Progenitor cell of endocrine pancreas (in vitro differentiated cells): ENCODE measurements around the gene ZFPL1. TPM values are rescaled to one million over a fixed set of nuclear protein-coding genes. Genes with fewer than 3 reads are reported as not detected.

ENCODE experiments used
- DNase-seq: peaks from one replicate; pipeline ENCODE4 v3.0.0; 2021; ENCODE audit warnings: low spot score; ENCODE audit not compliant: unreplicated experiment
- H3K27ac Mint-ChIP-seq: 2 replicates; pipeline ENCODE4 v1.8.0; 2021; ENCODE audit warnings: mild to moderate bottlenecking, moderate library complexity, mixed read lengths
- H3K27me3 Mint-ChIP-seq: 2 replicates; pipeline ENCODE4 v1.8.0; 2021; ENCODE audit warnings: mixed read lengths
- H3K36me3 Mint-ChIP-seq: 2 replicates; pipeline ENCODE4 v1.8.0; 2022; ENCODE audit warnings: mixed read lengths; ENCODE audit not compliant: insufficient read depth
- H3K4me1 Mint-ChIP-seq: 2 replicates; pipeline ENCODE4 v1.8.0; 2021; ENCODE audit warnings: low read depth, mixed read lengths
- H3K4me3 Mint-ChIP-seq: 2 replicates; pipeline ENCODE4 v1.8.0; 2021; ENCODE audit warnings: low read depth, mild to moderate bottlenecking, moderate library complexity, mixed read lengths
- H3K9me3 Mint-ChIP-seq: 2 replicates; pipeline ENCODE4 v1.8.0; 2021; ENCODE audit warnings: low read depth, mixed read lengths
- CTCF ChIP-seq: fragments of 200-600 bp; sonication (generic); IDR thresholded peaks from one replicate; pipeline ENCODE4 v1.5.0; 2021; ENCODE audit warnings: antibody characterized with exemption, mild to moderate bottlenecking; ENCODE audit not compliant: unreplicated experiment
- total RNA-seq: library from RNA; stranded (reverse); gene quantifications from 2 replicates; pipeline ENCODE4 v1.2.1, GENCODE V29; 2021

Gene ZFPL1
- total RNA-seq, 1 donor from 2014 or later: 43.3 TPM

- no peaks in the 10 kb centered on the region for H3K9me3 Mint-ChIP-seq
- no peak overlapping the region for H3K27ac Mint-ChIP-seq
- TF ChIP-seq CTCF: no peak
- no peaks in the 10 kb centered on the region for H3K27me3 Mint-ChIP-seq
- peaks cover 14% of the 10 kb centered on the region for H3K4me1 Mint-ChIP-seq
- peaks cover 16% of the 10 kb centered on the region for H3K36me3 Mint-ChIP-seq
- no peak for DNase-seq
- H3K4me3 Mint-ChIP-seq: peak overlapping the region; percentile 42
These were observed 35.6 kb downstream of the ZFPL1 start for GRCh38 chr11:65119670-65119995.

GRCh38 chr11:65120831-65121230 is 36.8 kb downstream of the ZFPL1 start:
- no peaks in the 10 kb centered on the region for H3K27me3 Mint-ChIP-seq
- H3K27ac Mint-ChIP-seq: peak overlapping the region; percentile 98
- TF ChIP-seq CTCF: no peak
- H3K4me3 Mint-ChIP-seq: peak overlapping the region; percentile 100
- DNase-seq: no peak
- peaks cover 16% of the 10 kb centered on the region for H3K36me3 Mint-ChIP-seq
- no peaks in the 10 kb centered on the region for H3K9me3 Mint-ChIP-seq
- H3K4me1 Mint-ChIP-seq: peaks cover 14% of the 10 kb centered on the region

GRCh38 chr11:65121447-65121864 is 37.4 kb downstream of the ZFPL1 start:
- Mint-ChIP-seq H3K27me3 (no peaks in the 10 kb centered on the region), H3K36me3 (peaks cover 16% of the 10 kb centered on the region), H3K4me1 (peaks cover 14% of the 10 kb centered on the region), H3K9me3 (no peaks in the 10 kb centered on the region), H3K4me3 (peak overlapping the region; percentile 100), H3K27ac (peak overlapping the region; percentile 98)
- no peak for DNase-seq
- no peak for TF ChIP-seq CTCF

GRCh38 chr11:65121865-65122696 is 38.1 kb downstream of the ZFPL1 start, which contains the start of the genes FAU and MRPL49:
Gene FAU, minus strand, starts transcription at chr11:65122134. Its CDS starts 321 bp downstream, at chr11:65121813.
Gene MRPL49, plus strand, starts transcription at chr11:65122321. Its CDS starts 26 bp downstream, at chr11:65122347.
- peaks cover 14% of the 10 kb centered on the region for H3K4me1 Mint-ChIP-seq
- peak within 1 kb of the TSS; percentile 100 for H3K4me3 Mint-ChIP-seq
- peak; percentile 93 for DNase-seq

More at GRCh38 chr11:65121865-65122696, 38.1 kb downstream of the ZFPL1 start, which contains the start of the genes FAU and MRPL49:
- Mint-ChIP-seq H3K27ac (peak within 1 kb of the TSS; percentile 98), H3K9me3 (no peaks in the 10 kb centered on the region), H3K27me3 (no peaks in the 10 kb centered on the region), H3K36me3 (peaks cover 16% of the 10 kb centered on the region)
- TF ChIP-seq CTCF: no peak
